Osteoblast (primary cell): ENCODE results near the gene OR5M11. TPM values are rescaled to one million over a fixed set of nuclear protein-coding genes. Genes with fewer than 3 reads are reported as not detected.

Experiments
- DNase-seq: peaks from one replicate; pipeline ENCODE4 v3.0.0; 2011; ENCODE audit warnings: low spot score, mixed read lengths; ENCODE audit not compliant: insufficient read length; ENCODE audit errors: missing footprints
- H2AFZ ChIP-seq: 2 replicates; pipeline ENCODE4 v1.6.0; 2011; ENCODE audit warnings: mild to moderate bottlenecking, low read length
- H3K27ac ChIP-seq: 2 replicates; pipeline ENCODE4 v1.5.1; 2011; ENCODE audit warnings: mild to moderate bottlenecking, low read depth, low read length, moderate library complexity
- H3K27me3 ChIP-seq: 2 replicates; pipeline ENCODE4 v1.6.0; 2012; ENCODE audit warnings: mild to moderate bottlenecking, control low read depth, inconsistent platforms, low read length, moderate library complexity; ENCODE audit not compliant: insufficient read depth
- H3K36me3 ChIP-seq: 2 replicates; pipeline ENCODE4 v1.5.1; 2011; ENCODE audit warnings: mild to moderate bottlenecking, low read length, control low read depth, moderate library complexity; ENCODE audit not compliant: insufficient read depth
- H3K4me1 ChIP-seq: 2 replicates; pipeline ENCODE4 v1.5.1; 2011; ENCODE audit warnings: mild to moderate bottlenecking, low read length, control low read depth, moderate library complexity; ENCODE audit not compliant: insufficient read depth
- H3K4me2 ChIP-seq: 2 replicates; pipeline ENCODE4 v1.6.0; 2011; ENCODE audit warnings: mild to moderate bottlenecking, low read length; ENCODE audit not compliant: insufficient read depth
- H3K4me3 ChIP-seq: fragments of 200-600 bp; sonication (generic); 3 replicates; pipeline ENCODE4 v1.5.1; 2012; ENCODE audit warnings: mild to moderate bottlenecking, low read length, inconsistent platforms; ENCODE audit not compliant: insufficient read depth
- H3K79me2 ChIP-seq: 2 replicates; pipeline ENCODE4 v1.6.0; 2012; ENCODE audit warnings: mild to moderate bottlenecking, low read length, control low read depth, inconsistent platforms; ENCODE audit not compliant: insufficient read depth
- H3K9me3 ChIP-seq: 2 replicates; pipeline ENCODE4 v1.5.1; 2011; ENCODE audit warnings: low read depth, low read length, control low read depth
- H4K20me1 ChIP-seq: 2 replicates; pipeline ENCODE4 v1.6.0; 2012; ENCODE audit warnings: mild to moderate bottlenecking, low read length, control low read depth; ENCODE audit not compliant: insufficient read depth
- CTCF ChIP-seq: IDR thresholded peaks from 2 replicates; pipeline ENCODE4 v1.5.1; 2011; ENCODE audit warnings: mild to moderate bottlenecking, low read depth, low read length, moderate library complexity; ENCODE audit errors: extremely low read depth
- total RNA-seq: library from RNA; depleted of rRNA; stranded (reverse); fragments of >200 nt; gene quantifications from 2 replicates; pipeline ENCODE4 v1.2.3, GENCODE V29; 2012

The OR5M11 gene
- total RNA-seq, 1 donor = not detected

GRCh38 chr11:56545531-56545930, 2.5 kb upstream of the OR5M11 start:
- Histone ChIP-seq H3K4me3 (no peak overlapping the region), H4K20me1 (no peaks in the 10 kb centered on the region), H3K4me1 (no peaks in the 10 kb centered on the region), H3K9me3 (no peaks in the 10 kb centered on the region), H3K36me3 (no peaks in the 10 kb centered on the region), H3K27ac (no peak overlapping the region), H2AFZ (no peak overlapping the region), H3K79me2 (no peaks in the 10 kb centered on the region), H3K4me2 (no peak overlapping the region), H3K27me3 (no peaks in the 10 kb centered on the region)
- no peak for TF ChIP-seq CTCF
- no peak for DNase-seq

GRCh38 chr11:56543739-56544138, 682 bp upstream of the OR5M11 start:
- no peak overlapping the region for H3K4me3 ChIP-seq
- no peak overlapping the region for H3K4me2 ChIP-seq
- no peaks in the 10 kb centered on the region for H3K79me2 ChIP-seq
- no peak overlapping the region for H3K27ac ChIP-seq
- H3K4me1 ChIP-seq = no peaks in the 10 kb centered on the region
- TF ChIP-seq CTCF = no peak
- DNase-seq = no peak
- no peak overlapping the region for H2AFZ ChIP-seq
- H4K20me1 ChIP-seq = no peaks in the 10 kb centered on the region
- H3K36me3 ChIP-seq = no peaks in the 10 kb centered on the region
- H3K27me3 ChIP-seq = no peaks in the 10 kb centered on the region
- no peaks in the 10 kb centered on the region for H3K9me3 ChIP-seq

- H3K79me2 ChIP-seq = no peaks in the 10 kb centered on the region
- no peaks in the 10 kb centered on the region for H4K20me1 ChIP-seq
- H3K4me3 ChIP-seq = no peak overlapping the region
- H3K27ac ChIP-seq = no peak overlapping the region
- no peak for TF ChIP-seq CTCF
- H3K4me1 ChIP-seq = no peaks in the 10 kb centered on the region
- no peaks in the 10 kb centered on the region for H3K27me3 ChIP-seq
- no peaks in the 10 kb centered on the region for H3K36me3 ChIP-seq
- H2AFZ ChIP-seq = no peak overlapping the region
- DNase-seq = no peak
- H3K9me3 ChIP-seq = peaks cover 4% of the 10 kb centered on the region
- H3K4me2 ChIP-seq = no peak overlapping the region
These were observed 9.9 kb downstream of the OR5M11 start for GRCh38 chr11:56533054-56533740.

GRCh38 chr11:56531856-56532255, 11.2 kb downstream of the OR5M11 start:
- DNase-seq = no peak

More at GRCh38 chr11:56531856-56532255, 11.2 kb downstream of the OR5M11 start:
- Histone ChIP-seq H3K27me3 (no peaks in the 10 kb centered on the region), H3K4me1 (no peaks in the 10 kb centered on the region), H3K36me3 (no peaks in the 10 kb centered on the region), H3K9me3 (peaks cover 4% of the 10 kb centered on the region), H4K20me1 (no peaks in the 10 kb centered on the region), H3K4me2 (no peak overlapping the region), H2AFZ (no peak overlapping the region), H3K79me2 (no peaks in the 10 kb centered on the region), H3K27ac (no peak overlapping the region), H3K4me3 (no peak overlapping the region)
- TF ChIP-seq CTCF = no peak
